Gastrocnemius medialis (tissue), 4 donors: ENCODE measurements around the gene ZBP1. TPM values are rescaled to one million over a fixed set of nuclear protein-coding genes. Genes with fewer than 3 reads are reported as not detected.

Experiments
- ATAC-seq, 2 donors: fragments of 150-250 bp; one replicate each; pipeline ENCODE4 v1.9.1; 2016
- DNase-seq, 2 donors: peaks; one replicate each; pipeline ENCODE4 v3.0.0-alpha.2; 2019
- H3K27ac ChIP-seq, 4 donors: fragments of 200-600 bp; sonication (generic); 1 replicate in 1 of 4; 2 replicates in 3 of 4; pipeline ENCODE4 v1.5.1; 2016 to 2018; ENCODE audit warnings: mild to moderate bottlenecking in 2 of 4, moderate library complexity in 1 of 4
- H3K27me3 ChIP-seq, 3 donors: fragments of 200-600 bp; sonication (generic) in 2 of 3; 1 replicate in 1 of 3; 2 replicates in 2 of 3; pipeline versions ENCODE4 v1.5.1 to v1.6.0; 2016 to 2019; ENCODE audit warnings: mild to moderate bottlenecking in 1 of 3, moderate library complexity in 1 of 3
- H3K36me3 ChIP-seq, 2 donors: fragments of 200-600 bp; sonication (generic) in 1 of 2; one replicate each; pipeline ENCODE4 v1.5.1; 2017 to 2018
- H3K4me1 ChIP-seq, 2 donors: fragments of 200-600 bp; sonication (generic) in 1 of 2; one replicate each; pipeline ENCODE4 v1.5.1; 2016 to 2017; ENCODE audit warnings: mild to moderate bottlenecking in 2 of 2
- H3K4me3 ChIP-seq, 4 donors: fragments of 200-600 bp; sonication (generic) in 3 of 4; 1 replicate in 1 of 4; 2 replicates in 3 of 4; pipeline ENCODE4 v1.5.1; 2016 to 2019; ENCODE audit warnings: mild to moderate bottlenecking in 2 of 4
- H3K9me3 ChIP-seq, 3 donors: fragments of 200-600 bp; sonication (generic) in 2 of 3; 1 replicate in 1 of 3; 2 replicates in 2 of 3; pipeline ENCODE4 v1.5.1; 2016 to 2019
- POLR2A ChIP-seq, 2 donors: fragments of 450-650 bp; IDR thresholded peaks; one replicate each; pipeline ENCODE4 v1.6.1; 2017; ENCODE audit warnings: antibody characterized with exemption in 2 of 2, mild to moderate bottlenecking in 2 of 2, moderate library complexity in 2 of 2
- in situ Hi-C, 4 donors: fragments of 200-750 bp; cut with MboI; loops; one replicate each; pipeline versions ENCODE4 v1.15.0 to v1.8.0; 2017; ENCODE audit warnings: low sequenced_read_pairs in 4 of 4
- intact Hi-C: fragments of 100-400 bp; cut with DNase I; formaldehyde crosslinking; loops from one replicate; pipeline ENCODE4 v1.15.1; 2023; ENCODE audit warnings: low total_unique reads
- total RNA-seq, 4 donors: library from RNA; depleted of rRNA; stranded (reverse); fragments of >200 nt; gene quantifications; one replicate each; pipeline versions ENCODE4 v1.1.0 to v1.2.3, GENCODE V29; 2016
- TF ChIP-seq, protein P1 (sequence below), 5 experiments: fragments of 450-650 bp in 3 of 5; fragments of 200-600 bp in 2 of 5; sonication (generic) in 2 of 5; IDR thresholded peaks in 4 of 5; conservative IDR thresholded peaks in 1 of 5; 1 replicate in 4 of 5; 2 replicates in 1 of 5; pipeline ENCODE4 v1.5.1; 2016 to 2019; ENCODE audit warnings: antibody characterized with exemption in 5 of 5, mild to moderate bottlenecking in 3 of 5, moderate library complexity in 3 of 5

The ZBP1 gene
- total RNA-seq, 4 donors from 2014 or later = not detected

DNA sequence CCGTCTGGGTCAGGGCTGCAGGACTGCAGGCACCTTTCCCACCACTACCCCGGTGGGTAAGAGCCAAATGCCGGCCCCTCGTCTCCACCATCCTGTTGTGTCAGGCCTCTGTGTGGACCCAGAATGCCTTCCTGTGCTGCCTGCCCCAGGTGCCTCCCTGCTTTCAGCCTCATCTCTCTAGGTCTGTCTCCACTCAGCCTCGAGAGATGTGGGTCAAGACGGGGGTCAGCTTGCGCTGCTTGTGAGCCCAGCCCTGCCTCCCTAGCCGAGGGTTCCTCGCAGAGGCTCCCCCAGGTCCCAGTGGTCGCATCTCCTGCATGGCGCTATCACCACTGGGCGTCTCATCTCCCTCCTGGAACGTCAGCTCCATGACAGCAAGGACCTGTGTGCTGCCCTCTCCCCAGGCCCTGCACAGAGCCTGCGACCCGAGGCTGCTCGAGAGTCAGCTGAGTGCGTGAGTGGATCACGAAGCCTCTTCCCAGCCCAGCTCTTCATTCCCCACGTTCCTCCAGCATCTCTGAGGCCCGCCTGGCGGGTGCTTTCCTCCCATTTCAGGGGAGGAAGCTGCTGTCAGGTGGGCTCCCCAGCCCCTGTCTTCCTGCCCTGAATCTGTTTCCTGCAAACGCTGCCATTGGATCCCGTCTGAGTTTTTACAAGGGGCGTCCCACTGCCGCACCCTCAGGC lies 38.7 kb upstream of the ZBP1 start:
- in situ Hi-C loops (loop anchor here in 3 of 4 donors (10.0 kb wide), 3 partner anchors 96 to 526 kb away; no protein-coding TSS in a partner anchor), intact Hi-C loops (loop anchor here (5.0 to 10.0 kb wide), 2 partner anchors 88 to 546 kb away; no protein-coding TSS in a partner anchor)
- Histone ChIP-seq H3K27me3 (no peaks in the 10 kb centered on the region), H3K9me3 (no peaks in the 10 kb centered on the region), H3K36me3 (no peaks in the 10 kb centered on the region), H3K4me1 (peaks cover 3 to 8% of the 10 kb centered on the region in 2 donors), H3K27ac (no peak overlapping the region), H3K4me3 (no peak overlapping the region)
- TF ChIP-seq, protein P1, sequence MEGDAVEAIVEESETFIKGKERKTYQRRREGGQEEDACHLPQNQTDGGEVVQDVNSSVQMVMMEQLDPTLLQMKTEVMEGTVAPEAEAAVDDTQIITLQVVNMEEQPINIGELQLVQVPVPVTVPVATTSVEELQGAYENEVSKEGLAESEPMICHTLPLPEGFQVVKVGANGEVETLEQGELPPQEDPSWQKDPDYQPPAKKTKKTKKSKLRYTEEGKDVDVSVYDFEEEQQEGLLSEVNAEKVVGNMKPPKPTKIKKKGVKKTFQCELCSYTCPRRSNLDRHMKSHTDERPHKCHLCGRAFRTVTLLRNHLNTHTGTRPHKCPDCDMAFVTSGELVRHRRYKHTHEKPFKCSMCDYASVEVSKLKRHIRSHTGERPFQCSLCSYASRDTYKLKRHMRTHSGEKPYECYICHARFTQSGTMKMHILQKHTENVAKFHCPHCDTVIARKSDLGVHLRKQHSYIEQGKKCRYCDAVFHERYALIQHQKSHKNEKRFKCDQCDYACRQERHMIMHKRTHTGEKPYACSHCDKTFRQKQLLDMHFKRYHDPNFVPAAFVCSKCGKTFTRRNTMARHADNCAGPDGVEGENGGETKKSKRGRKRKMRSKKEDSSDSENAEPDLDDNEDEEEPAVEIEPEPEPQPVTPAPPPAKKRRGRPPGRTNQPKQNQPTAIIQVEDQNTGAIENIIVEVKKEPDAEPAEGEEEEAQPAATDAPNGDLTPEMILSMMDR (IDR thresholded peaks at IDR 0.05 in 4 of 5, conservative IDR thresholded peaks at IDR 0.05 in 1 of 5) = no peak
- no peak for TF ChIP-seq POLR2A (IDR thresholded peaks at IDR 0.05)
- DNase-seq = no peak
- no peak for ATAC-seq

DNA sequence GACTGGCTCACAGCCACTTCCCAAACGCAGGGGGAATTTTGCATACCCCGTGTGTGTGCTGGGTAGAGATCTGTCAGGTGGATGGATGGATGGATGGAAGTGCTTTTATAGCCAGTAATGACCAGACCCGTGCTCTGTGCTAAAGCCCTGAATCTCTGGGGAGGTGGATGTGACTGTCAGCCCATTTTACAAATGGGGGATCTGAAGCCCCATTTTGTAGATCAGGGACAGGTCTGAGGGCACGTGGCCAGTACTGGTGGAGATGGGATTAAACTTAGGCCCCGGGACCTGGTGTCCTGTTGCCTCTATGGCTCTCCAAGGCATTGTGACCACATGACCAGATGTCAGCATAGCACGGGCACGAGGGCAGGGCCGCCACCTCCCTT lies 38.2 kb upstream of the ZBP1 start:
- H3K27me3 ChIP-seq = no peaks in the 10 kb centered on the region
- H3K36me3 ChIP-seq = no peaks in the 10 kb centered on the region
- H3K4me1 ChIP-seq = peaks cover 3 to 8% of the 10 kb centered on the region in 2 donors
- no peak for TF ChIP-seq POLR2A (IDR thresholded peaks at IDR 0.05)
- TF ChIP-seq, protein P1 (IDR thresholded peaks at IDR 0.05 in 4 of 5, conservative IDR thresholded peaks at IDR 0.05 in 1 of 5) = no peak
- H3K27ac ChIP-seq = no peak overlapping the region
- in situ Hi-C loops = loop anchor here in 3 of 4 donors (10.0 kb wide), 3 partner anchors 96 to 526 kb away; no protein-coding TSS in a partner anchor
- no peaks in the 10 kb centered on the region for H3K9me3 ChIP-seq
- ATAC-seq = no peak
- intact Hi-C loops = loop anchor here (5.0 to 10.0 kb wide), 2 partner anchors 89 to 546 kb away; no protein-coding TSS in a partner anchor
- H3K4me3 ChIP-seq = no peak overlapping the region
- DNase-seq = peak in 1 of 2 donors; percentile 8

DNA sequence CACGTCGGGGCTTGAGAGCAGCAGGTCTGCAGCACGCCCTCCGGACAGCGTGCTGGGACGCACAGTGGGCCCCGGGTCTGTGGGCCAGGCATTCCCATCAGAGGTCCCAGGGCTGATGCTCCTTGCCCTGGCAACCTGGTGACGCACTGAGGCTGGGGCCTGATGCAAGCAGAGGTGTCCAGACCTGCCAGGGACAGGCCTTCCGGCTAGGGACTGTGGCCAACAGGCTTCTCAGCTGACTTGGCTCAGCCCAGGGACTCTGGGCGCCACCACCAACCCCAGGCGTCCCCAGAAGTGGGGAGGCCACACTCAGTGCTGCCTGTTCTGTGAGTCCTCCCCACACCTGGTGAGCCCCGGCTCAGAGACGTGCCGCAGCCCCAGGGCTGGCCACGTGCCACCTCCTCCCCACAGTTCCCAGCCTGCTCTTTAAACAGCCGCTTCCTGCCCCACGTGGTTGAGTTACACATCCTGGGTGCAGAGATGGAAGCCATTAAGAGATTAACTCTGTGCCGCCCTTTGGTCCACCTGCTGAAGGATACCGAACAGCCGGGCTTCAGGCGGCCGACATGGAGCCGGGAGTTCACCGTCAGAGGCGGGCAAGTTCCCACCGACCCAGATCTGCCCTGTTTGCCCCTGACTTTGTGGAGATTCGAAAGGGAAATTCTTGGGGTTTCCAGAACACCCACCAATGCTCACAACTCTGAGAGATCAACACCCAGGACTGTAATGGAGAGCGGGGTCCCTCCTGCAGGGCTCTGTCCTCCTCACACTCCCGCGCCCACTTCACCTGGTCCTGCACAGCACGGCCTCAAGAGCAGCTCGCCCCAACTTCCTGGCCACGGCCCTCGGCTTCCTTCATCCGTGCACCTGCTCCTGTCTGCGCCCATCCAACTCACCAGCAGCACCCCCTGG lies 37.6 kb upstream of the ZBP1 start:
- in situ Hi-C loops = loop anchor here in 3 of 4 donors (10.0 kb wide), 3 partner anchors 97 to 527 kb away; no protein-coding TSS in a partner anchor
- intact Hi-C loops = loop anchor here (5.0 to 10.0 kb wide), 2 partner anchors 90 to 547 kb away; no protein-coding TSS in a partner anchor
- H3K4me3 ChIP-seq = no peak overlapping the region
- H3K27ac ChIP-seq = peak overlapping the region; percentile 4 to 77 (median 32)
- TF ChIP-seq, protein P1 (IDR thresholded peaks at IDR 0.05 in 4 of 5, conservative IDR thresholded peaks at IDR 0.05 in 1 of 5) = no peak
- no peak for TF ChIP-seq POLR2A (IDR thresholded peaks at IDR 0.05)
- H3K9me3 ChIP-seq = no peaks in the 10 kb centered on the region
- peak; percentile 57 to 66 for DNase-seq
- no peaks in the 10 kb centered on the region for H3K27me3 ChIP-seq
- no peaks in the 10 kb centered on the region for H3K36me3 ChIP-seq
- peaks cover 3 to 8% of the 10 kb centered on the region in 2 donors for H3K4me1 ChIP-seq
- peak; percentile 62 to 82 for ATAC-seq

DNA sequence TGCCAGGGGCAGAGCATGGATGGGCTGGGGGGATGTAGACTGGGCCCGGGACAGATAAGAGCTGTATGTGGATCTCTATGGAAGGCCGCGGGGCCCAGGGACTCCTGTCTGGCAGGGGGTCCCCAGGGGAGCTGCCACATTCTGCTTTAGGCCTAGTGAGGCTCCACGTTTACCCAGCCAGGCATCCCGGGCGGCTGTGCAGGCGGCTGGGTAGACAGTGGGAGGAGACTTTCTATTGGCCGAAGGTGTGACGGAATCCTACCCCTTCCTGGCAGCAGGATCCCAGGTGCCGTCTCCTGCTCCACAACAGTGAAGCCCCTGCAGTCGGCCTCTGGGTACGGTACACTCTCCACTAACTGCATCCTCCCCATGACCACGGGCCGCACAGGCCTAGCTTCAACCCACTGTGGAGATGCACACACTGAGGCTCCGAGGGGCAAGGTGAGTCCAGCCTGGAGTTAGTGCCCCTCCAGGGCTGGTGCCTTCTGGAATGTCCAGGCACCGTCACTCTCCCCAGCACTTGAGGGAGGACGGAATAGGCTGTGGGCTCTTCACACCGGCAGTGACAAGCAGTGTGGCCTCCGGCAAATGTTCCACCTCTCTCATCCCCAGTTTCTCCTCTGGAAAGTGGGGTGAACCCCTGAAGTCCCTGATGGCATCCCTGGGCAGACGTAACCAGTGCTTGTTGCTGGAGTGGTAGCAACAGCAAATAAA lies 36.8 kb upstream of the ZBP1 start:
- DNase-seq = no peak
- H3K27ac ChIP-seq = peak overlapping the region in 2 of 4 donors; percentile 14 to 77

More for the DNA sequence above, 36.8 kb upstream of the ZBP1 start:
- H3K9me3 ChIP-seq = no peaks in the 10 kb centered on the region
- in situ Hi-C loops = loop anchor here in 3 of 4 donors (10.0 kb wide), 3 partner anchors 98 to 528 kb away; no protein-coding TSS in a partner anchor
- intact Hi-C loops = loop anchor here (5.0 to 10.0 kb wide), 2 partner anchors 90 to 548 kb away; no protein-coding TSS in a partner anchor
- H3K4me3 ChIP-seq = no peak overlapping the region
- no peaks in the 10 kb centered on the region for H3K27me3 ChIP-seq
- H3K36me3 ChIP-seq = peaks cover 0 to 7% of the 10 kb centered on the region in 2 donors
- no peak for ATAC-seq
- TF ChIP-seq, protein P1 (IDR thresholded peaks at IDR 0.05 in 4 of 5, conservative IDR thresholded peaks at IDR 0.05 in 1 of 5) = no peak
- no peak for TF ChIP-seq POLR2A (IDR thresholded peaks at IDR 0.05)
- H3K4me1 ChIP-seq = peaks cover 3 to 8% of the 10 kb centered on the region in 2 donors
